Endothelial cell of umbilical vein (primary cell): ENCODE data around the gene GGTA1. TPM values are rescaled to one million over a fixed set of nuclear protein-coding genes. Genes with fewer than 3 reads are reported as not detected.

ENCODE experiments used
- BruUV-seq: library from RNA; stranded (reverse); fragments of 400-500 nt; replicated peaks from 2 replicates; lab custom pipeline; 2021; lab: Mats Ljungman, UMichigan
- CTCF ChIA-PET: fragments of 300-600, 350-600 bp; sonication (Branson Sonifier 250); formaldehyde crosslinking; loops from one replicate; lab custom pipeline; 2021; ENCODE audit warnings: antibody characterized with exemption, inconsistent platforms; lab: Charles Lee
- POLR2A ChIA-PET: fragments of 300-600, 350-600 bp; sonication (Branson Sonifier 250); formaldehyde crosslinking; loops from one replicate; lab custom pipeline; 2021; ENCODE audit warnings: antibody characterized with exemption, inconsistent platforms; lab: Charles Lee
- DNase-seq: peaks from one replicate; pipeline ENCODE4 v3.0.0-alpha.2; 2011; ENCODE audit warnings: low read depth, low spot score
- FAIRE-seq: peaks from 2 replicates; lab custom pipeline; 2011; peaks lifted over from hg19 to GRCh38; lab: Jason Lieb, UNC
- H2AFZ ChIP-seq: 2 replicates; pipeline ENCODE4 v1.6.0; 2012; ENCODE audit warnings: low read depth, low read length, control low read depth, inconsistent platforms
- H3K27ac ChIP-seq: 2 replicates; pipeline ENCODE4 v1.5.1; 2011; ENCODE audit warnings: low read depth, mild to moderate bottlenecking, control low read depth, low read length, moderate library complexity; ENCODE audit not compliant: insufficient read depth
- H3K27me3 ChIP-seq, 2 experiments: 2 replicates each; pipeline versions ENCODE4 v1.6.0 to v1.6.1; 2011; ENCODE audit warnings: low read length in 2 of 2, mixed read lengths in 1 of 2; ENCODE audit not compliant: control insufficient read depth in 2 of 2, insufficient read depth in 2 of 2
- H3K36me3 ChIP-seq, 2 experiments: 2 replicates in 1 of 2; 3 replicates in 1 of 2; pipeline ENCODE4 v1.5.1; 2011; ENCODE audit warnings: low read length in 2 of 2, mild to moderate bottlenecking in 1 of 2, moderate library complexity in 1 of 2; ENCODE audit not compliant: control insufficient read depth in 2 of 2, insufficient read depth in 2 of 2; ENCODE audit errors: extremely low read depth in 1 of 2
- H3K4me1 ChIP-seq: 3 replicates; pipeline ENCODE4 v1.5.1; 2011; ENCODE audit warnings: mild to moderate bottlenecking, low read length; ENCODE audit not compliant: control insufficient read depth, insufficient read depth; ENCODE audit errors: extremely low read depth
- H3K4me2 ChIP-seq: 2 replicates; pipeline ENCODE4 v1.6.1; 2011; ENCODE audit warnings: low read length, control low read depth, mixed read lengths; ENCODE audit not compliant: insufficient read depth
- H3K4me3 ChIP-seq, 3 experiments: fragments of 200-600 bp in 1 of 3; sonication (generic), shearing (Covaris generic) in 1 of 3; replicated peaks in 1 of 3; 2 replicates each; pipeline ENCODE4 v1.5.1; 2011 to 2016; ENCODE audit warnings: control low read depth in 3 of 3, low read length in 3 of 3, mild to moderate bottlenecking in 2 of 3, inconsistent platforms in 1 of 3, low read depth in 1 of 3, moderate library complexity in 1 of 3; ENCODE audit not compliant: insufficient read depth in 1 of 3
- H3K79me2 ChIP-seq: 2 replicates; pipeline ENCODE4 v1.6.0; 2012; ENCODE audit warnings: low read length, inconsistent platforms; ENCODE audit not compliant: control insufficient read depth, insufficient read depth
- H3K9ac ChIP-seq: replicated peaks from 2 replicates; pipeline ENCODE3; 2011; ENCODE audit warnings: low read length, control low read depth; ENCODE audit not compliant: insufficient read depth; ENCODE audit errors: extremely low read depth
- H3K9me1 ChIP-seq: replicated peaks from 3 replicates; pipeline ENCODE4 v1.6.0; 2011; ENCODE audit warnings: mild to moderate bottlenecking, low read length; ENCODE audit not compliant: control insufficient read depth, insufficient read depth; ENCODE audit errors: extremely low read depth
- H3K9me3 ChIP-seq: replicated peaks from 2 replicates; pipeline ENCODE4 v1.5.1; 2012; ENCODE audit warnings: low read length, inconsistent platforms; ENCODE audit not compliant: control insufficient read depth, insufficient read depth
- H4K20me1 ChIP-seq: replicated peaks from 2 replicates; pipeline ENCODE3; 2011; ENCODE audit warnings: mild to moderate bottlenecking, low read length; ENCODE audit not compliant: control insufficient read depth, insufficient read depth; ENCODE audit errors: extremely low read depth
- EZH2 ChIP-seq: IDR thresholded peaks from 2 replicates; pipeline ENCODE4 v1.6.1; 2012; ENCODE audit warnings: borderline replicate concordance, low read depth, mild to moderate bottlenecking, moderate library complexity, low read length, inconsistent platforms; ENCODE audit not compliant: severe bottlenecking
- FOS ChIP-seq: IDR thresholded peaks from 2 replicates; pipeline ENCODE4 v1.6.1; 2011; ENCODE audit warnings: mild to moderate bottlenecking, low read length, moderate library complexity, borderline replicate concordance; ENCODE audit not compliant: insufficient read depth
- GATA2 ChIP-seq: IDR thresholded peaks from 2 replicates; pipeline ENCODE4 v1.7.0; 2011; ENCODE audit warnings: low read depth, mild to moderate bottlenecking, moderate library complexity, mixed read lengths, low read length; ENCODE audit not compliant: insufficient read length, insufficient read depth
- JUN ChIP-seq: IDR thresholded peaks from 2 replicates; pipeline ENCODE4 v1.6.1; 2011; ENCODE audit warnings: borderline replicate concordance, low read depth; ENCODE audit not compliant: insufficient read length, insufficient read depth
- MYC ChIP-seq: IDR thresholded peaks from one replicate; pipeline ENCODE4 v1.6.1; 2011; ENCODE audit warnings: mild to moderate bottlenecking, low read depth, low read length
- POLR2A ChIP-seq: IDR thresholded peaks from 2 replicates; pipeline ENCODE4 v1.6.1; 2012; ENCODE audit warnings: low read depth, mild to moderate bottlenecking, control low read depth, low read length
- POLR2AphosphoS5 ChIP-seq: IDR thresholded peaks from 2 replicates; pipeline ENCODE4 v1.6.1; 2012; ENCODE audit warnings: low read depth, mild to moderate bottlenecking, control low read depth, low read length, moderate library complexity; ENCODE audit not compliant: insufficient read depth
- dilution Hi-C: fragments of 300-500 bp; cut with MboI; formaldehyde crosslinking; loops from one replicate; pipeline ENCODE4 v1.15.0; 2019; ENCODE audit warnings: low sequenced_read_pairs; ENCODE audit not compliant: extremely low pct_ligation_motif_present
- intact Hi-C: fragments of 100-400 bp; cut with micrococcal nuclease; formaldehyde crosslinking; loops from one replicate; pipeline ENCODE4 v1.10.0; 2022
- polyA plus RNA-seq, 4 experiments: library from polyadenylated mRNA; depleted of rRNA in 3 of 4; stranded (reverse) in 3 of 4; unstranded in 1 of 4; fragments of >200 nt; gene quantifications; 2 replicates each; pipeline versions ENCODE4 v1.2.1 to v1.2.3, GENCODE V29; 2011 to 2012; ENCODE audit warnings: missing spikeins in 1 of 4
- total RNA-seq: library from RNA; stranded (reverse); gene quantifications from 2 replicates; pipeline ENCODE4 v1.2.3, GENCODE V29; 2021
- TF ChIP-seq, protein P1 (sequence below), 2 donors: IDR thresholded peaks; 1 replicate in 1 of 2; 2 replicates in 1 of 2; pipeline ENCODE4 v1.5.1; 2011; ENCODE audit warnings: low read length in 2 of 2, mild to moderate bottlenecking in 2 of 2, moderate library complexity in 2 of 2, control low read depth in 1 of 2, inconsistent platforms in 1 of 2, low read depth in 1 of 2; ENCODE audit not compliant: insufficient read depth in 1 of 2; ENCODE audit errors: extremely low read depth in 1 of 2
- TF ChIP-seq, protein P2 (sequence below): IDR thresholded peaks from 2 replicates; pipeline ENCODE4 v1.6.1; 2011; ENCODE audit not compliant: insufficient read depth, insufficient read length

The GGTA1 gene
- total and polyA plus RNA-seq, 2 donors (not counting 3 experiments of a cell fraction or from before 2014, with no cell fraction given), result not detected

DNA sequence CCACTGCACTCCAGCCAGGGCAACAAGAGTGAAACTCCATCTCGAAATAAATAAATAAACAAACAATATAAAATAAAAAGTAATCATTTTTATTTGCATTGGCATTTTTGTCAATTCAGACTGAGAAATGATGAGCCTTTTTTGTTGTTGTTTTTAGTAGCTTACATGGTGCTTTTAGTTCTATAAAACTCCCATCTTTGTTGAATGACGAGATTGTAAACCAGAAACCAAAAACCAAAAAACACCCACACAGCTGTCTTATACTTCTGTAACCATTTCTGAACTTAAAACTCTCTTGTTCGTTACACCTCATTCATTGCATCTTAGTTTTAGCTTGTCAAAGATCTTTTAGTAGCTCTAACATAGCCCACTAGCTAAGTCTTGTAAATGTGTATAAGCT, 44.7 kb downstream of the GGTA1 start:
- no peak for TF ChIP-seq JUN
- no peak for TF ChIP-seq POLR2A
- TF ChIP-seq EZH2, result no peak
- no peak for TF ChIP-seq FOS
- TF ChIP-seq POLR2AphosphoS5, result no peak
- ChIA-PET POLR2A (no interaction called here), CTCF (interaction anchor here (1.2 to 2.2 kb wide), 3 partner anchors 8 to 24 kb away, joined by 3 to 9 read pairs (median 3); no protein-coding TSS in a partner anchor)
- Histone ChIP-seq H2AFZ (no peak overlapping the region), H3K9me3 (no peaks in the 10 kb centered on the region), H3K27me3 (peaks cover 3 to 7% of the 10 kb centered on the region in 2 experiments), H3K79me2 (no peaks in the 10 kb centered on the region), H3K4me3 (no peak overlapping the region), H3K9ac (no peak overlapping the region), H3K27ac (no peak overlapping the region), H3K36me3 (no peaks in the 10 kb centered on the region), H4K20me1 (no peaks in the 10 kb centered on the region), H3K4me2 (no peak overlapping the region), H3K9me1 (no peaks in the 10 kb centered on the region), H3K4me1 (no peaks in the 10 kb centered on the region)
- BruUV-seq, result no TSS peak
- dilution Hi-C loops, result no loop called here
- FAIRE-seq, result no peak
- intact Hi-C loops, result no loop called here
- no peak for DNase-seq

DNA sequence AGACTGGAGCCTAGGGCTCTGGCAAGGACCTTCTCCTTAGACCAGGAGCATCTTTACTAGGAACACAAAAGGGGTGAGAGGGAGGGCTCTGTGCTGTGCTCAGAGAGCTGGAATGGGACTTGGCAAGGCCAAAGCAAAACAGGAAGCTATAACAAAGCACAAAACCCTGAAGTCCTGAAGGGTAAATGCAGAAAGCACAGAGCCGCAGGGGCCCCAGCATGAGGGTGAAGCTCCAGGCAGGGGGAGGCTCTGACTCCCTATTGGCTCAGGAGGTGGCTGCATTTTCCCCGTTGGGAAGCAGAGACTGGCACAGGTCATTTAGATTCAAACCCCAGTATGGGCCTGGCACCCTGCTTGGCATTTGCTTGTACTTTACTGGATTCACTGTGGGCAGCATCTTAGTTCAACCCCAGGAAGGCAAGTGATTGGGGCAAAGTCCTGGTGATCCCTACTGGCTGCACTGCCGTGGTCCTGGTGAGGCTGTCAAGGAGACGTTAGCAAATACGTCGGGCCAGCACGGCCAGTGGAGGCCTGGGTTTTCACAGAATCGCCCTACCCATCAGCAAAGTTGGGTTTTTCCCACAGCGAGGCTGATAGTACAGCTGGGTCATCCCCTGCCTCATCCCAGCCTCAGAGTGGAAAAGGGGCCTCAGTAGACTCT, 46.3 kb downstream of the GGTA1 start:
- ChIA-PET CTCF (interaction anchor here (1.1 to 2.2 kb wide), 2 partner anchors 9 kb away, joined by 3 to 9 read pairs; no protein-coding TSS in a partner anchor), POLR2A (no interaction called here)
- no peak overlapping the region for H3K4me3 ChIP-seq
- no peaks in the 10 kb centered on the region for H3K9me1 ChIP-seq
- H3K36me3 ChIP-seq, result no peaks in the 10 kb centered on the region
- no peaks in the 10 kb centered on the region for H4K20me1 ChIP-seq
- no peaks in the 10 kb centered on the region for H3K79me2 ChIP-seq
- H3K4me2 ChIP-seq, result no peak overlapping the region
- H3K4me1 ChIP-seq, result no peaks in the 10 kb centered on the region
- DNase-seq, result peak; percentile 42
- H3K27ac ChIP-seq, result no peak overlapping the region
- H3K9me3 ChIP-seq, result no peaks in the 10 kb centered on the region
- FAIRE-seq, result no peak
- no peak for TF ChIP-seq GATA2
- TF ChIP-seq, protein P1, sequence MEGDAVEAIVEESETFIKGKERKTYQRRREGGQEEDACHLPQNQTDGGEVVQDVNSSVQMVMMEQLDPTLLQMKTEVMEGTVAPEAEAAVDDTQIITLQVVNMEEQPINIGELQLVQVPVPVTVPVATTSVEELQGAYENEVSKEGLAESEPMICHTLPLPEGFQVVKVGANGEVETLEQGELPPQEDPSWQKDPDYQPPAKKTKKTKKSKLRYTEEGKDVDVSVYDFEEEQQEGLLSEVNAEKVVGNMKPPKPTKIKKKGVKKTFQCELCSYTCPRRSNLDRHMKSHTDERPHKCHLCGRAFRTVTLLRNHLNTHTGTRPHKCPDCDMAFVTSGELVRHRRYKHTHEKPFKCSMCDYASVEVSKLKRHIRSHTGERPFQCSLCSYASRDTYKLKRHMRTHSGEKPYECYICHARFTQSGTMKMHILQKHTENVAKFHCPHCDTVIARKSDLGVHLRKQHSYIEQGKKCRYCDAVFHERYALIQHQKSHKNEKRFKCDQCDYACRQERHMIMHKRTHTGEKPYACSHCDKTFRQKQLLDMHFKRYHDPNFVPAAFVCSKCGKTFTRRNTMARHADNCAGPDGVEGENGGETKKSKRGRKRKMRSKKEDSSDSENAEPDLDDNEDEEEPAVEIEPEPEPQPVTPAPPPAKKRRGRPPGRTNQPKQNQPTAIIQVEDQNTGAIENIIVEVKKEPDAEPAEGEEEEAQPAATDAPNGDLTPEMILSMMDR (IDR thresholded peaks at IDR 0.05; ENCODE audit: extremely low read depth in 1 of 2, insufficient read depth in 1 of 2, low read depth in 1 of 2, low read length in 2 of 2), result no peak
- TF ChIP-seq MYC, result no peak
- TF ChIP-seq POLR2A, result no peak
- no peak for TF ChIP-seq POLR2AphosphoS5
- no peak for TF ChIP-seq JUN
- TF ChIP-seq EZH2, result no peak
- TF ChIP-seq, protein P2, sequence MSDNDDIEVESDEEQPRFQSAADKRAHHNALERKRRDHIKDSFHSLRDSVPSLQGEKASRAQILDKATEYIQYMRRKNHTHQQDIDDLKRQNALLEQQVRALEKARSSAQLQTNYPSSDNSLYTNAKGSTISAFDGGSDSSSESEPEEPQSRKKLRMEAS, result no peak
- no peak for TF ChIP-seq FOS
- H2AFZ ChIP-seq, result no peak overlapping the region
- H3K9ac ChIP-seq, result no peak overlapping the region
- intact Hi-C loops, result no loop called here
- BruUV-seq, result no TSS peak
- dilution Hi-C loops, result no loop called here
- peaks cover 5% of the 10 kb centered on the region in 2 experiments for H3K27me3 ChIP-seq
